ENCODE data around the gene PLEKHA5.
A peak's percentile ranks its signal among the peaks of the same experiment; 100 is the strongest.

The PLEKHA5 gene

GRCh38 chr12:19215115-19215514, 85.6 kb downstream of the PLEKHA5 start:
- peak; percentile 76 for ATAC-seq
- no peak for TF ChIP-seq ISL1 (CRISPR knock-in tag; IDR thresholded peaks at IDR 0.05)
- no peak for TF ChIP-seq ZNF8 (CRISPR knock-in tag; IDR thresholded peaks at IDR 0.05)
- no peak for TF ChIP-seq RARB (CRISPR knock-in tag; IDR thresholded peaks at IDR 0.05)
- no peak for TF ChIP-seq SNAI2 (CRISPR knock-in tag; IDR thresholded peaks at IDR 0.05)
- no peak for TF ChIP-seq TCF4 (CRISPR knock-in tag; IDR thresholded peaks at IDR 0.05; ENCODE audit: borderline replicate concordance)
- TF ChIP-seq CSRNP3 (CRISPR knock-in tag; IDR thresholded peaks at IDR 0.05) = no peak
- TF ChIP-seq GLIS3 (CRISPR knock-in tag; IDR thresholded peaks at IDR 0.05) = no peak
- TF ChIP-seq CREB5 (CRISPR knock-in tag; IDR thresholded peaks at IDR 0.05; ENCODE audit: low read depth) = no peak
- no peak for TF ChIP-seq CSDC2 (CRISPR knock-in tag; IDR thresholded peaks at IDR 0.05)
- TF ChIP-seq TOX (CRISPR knock-in tag; IDR thresholded peaks at IDR 0.05; ENCODE audit: borderline replicate concordance) = no peak
- no peak for TF ChIP-seq TSHZ2 (CRISPR knock-in tag; IDR thresholded peaks at IDR 0.05)
- no peak for TF ChIP-seq PATZ1 (CRISPR knock-in tag; IDR thresholded peaks at IDR 0.05; ENCODE audit: borderline replicate concordance)
- no peak for TF ChIP-seq ZNF565 (CRISPR knock-in tag; conservative IDR thresholded peaks at IDR 0.05; ENCODE audit: low read depth)
- no peak for TF ChIP-seq ZFP3 (CRISPR knock-in tag; IDR thresholded peaks at IDR 0.05)
- no peak for TF ChIP-seq ESRRG (CRISPR knock-in tag; IDR thresholded peaks at IDR 0.05)
- no peak for TF ChIP-seq ZC3H10 (CRISPR knock-in tag; IDR thresholded peaks at IDR 0.05)
- no peak for TF ChIP-seq BACH2 (CRISPR knock-in tag; IDR thresholded peaks at IDR 0.05; ENCODE audit: borderline replicate concordance)
- TF ChIP-seq OSR1 (CRISPR knock-in tag; IDR thresholded peaks at IDR 0.05) = no peak

GRCh38 chr12:19217446-19217845, 87.9 kb downstream of the PLEKHA5 start:
- TF ChIP-seq TOX (CRISPR knock-in tag; IDR thresholded peaks at IDR 0.05; ENCODE audit: borderline replicate concordance) (no peak), CSRNP3 (CRISPR knock-in tag; IDR thresholded peaks at IDR 0.05) (no peak), ZFP3 (CRISPR knock-in tag; IDR thresholded peaks at IDR 0.05) (no peak), PPARA (CRISPR knock-in tag; IDR thresholded peaks at IDR 0.05; ENCODE audit: borderline replicate concordance) (no peak), ISL1 (CRISPR knock-in tag; IDR thresholded peaks at IDR 0.05) (no peak), CREB5 (CRISPR knock-in tag; IDR thresholded peaks at IDR 0.05; ENCODE audit: low read depth) (no peak), RARB (CRISPR knock-in tag; IDR thresholded peaks at IDR 0.05) (no peak), ARNTL (CRISPR knock-in tag; IDR thresholded peaks at IDR 0.05; ENCODE audit: borderline replicate concordance, low read depth) (no peak), SNAI2 (CRISPR knock-in tag; IDR thresholded peaks at IDR 0.05) (no peak), GLIS3 (CRISPR knock-in tag; IDR thresholded peaks at IDR 0.05) (no peak), ZFP30 (CRISPR knock-in tag; IDR thresholded peaks at IDR 0.05) (no peak), ZNF8 (CRISPR knock-in tag; IDR thresholded peaks at IDR 0.05) (no peak)
- no peak for ATAC-seq

All from SK-N-SH treated with all-trans-retinoic acid at 6 μM for 48 hours (cell line).